Karpas-422 (cell line): ENCODE data around the gene XRCC4. TPM values are rescaled to one million over a fixed set of nuclear protein-coding genes. Genes with fewer than 3 reads are reported as not detected.

Experiments used
- DNase-seq: peaks from one replicate; pipeline ENCODE4 v3.0.0-alpha.2; 2015
- H2AFZ ChIP-seq: fragments of 200-600 bp; sonication (generic); 2 replicates; pipeline ENCODE4 v1.6.1; 2014; ENCODE audit warnings: antibody characterized with exemption, low read length, mixed read lengths
- H3K27ac ChIP-seq: fragments of 200-600 bp; sonication (generic); 2 replicates; pipeline ENCODE4 v1.5.1; 2014; ENCODE audit warnings: mild to moderate bottlenecking, low read length, moderate library complexity
- H3K27me3 ChIP-seq: fragments of 200-600 bp; sonication (generic); 2 replicates; pipeline ENCODE4 v1.6.1; 2014; ENCODE audit warnings: low read length, mixed read lengths
- H3K36me3 ChIP-seq: fragments of 200-600 bp; sonication (generic); 2 replicates; pipeline ENCODE4 v1.6.1; 2014; ENCODE audit warnings: low read length, mixed read lengths; ENCODE audit not compliant: insufficient read depth
- H3K4me1 ChIP-seq: fragments of 200-600 bp; sonication (generic); 2 replicates; pipeline ENCODE4 v1.6.1; 2014; ENCODE audit warnings: mild to moderate bottlenecking, low read length, mixed read lengths
- H3K4me2 ChIP-seq: fragments of 200-600 bp; sonication (generic); 2 replicates; pipeline ENCODE4 v1.6.1; 2014; ENCODE audit warnings: low read length, low read depth, mild to moderate bottlenecking; ENCODE audit not compliant: poor library complexity, severe bottlenecking
- H3K4me3 ChIP-seq: fragments of 200-600 bp; sonication (generic); 2 replicates; pipeline ENCODE4 v1.5.1; 2014; ENCODE audit warnings: mild to moderate bottlenecking, antibody characterized with exemption, low read length, mixed read lengths
- H3K79me2 ChIP-seq: fragments of 200-600 bp; sonication (generic); 2 replicates; pipeline ENCODE4 v1.6.1; 2014; ENCODE audit warnings: mild to moderate bottlenecking, low read length, mixed read lengths
- H3K9ac ChIP-seq: fragments of 200-600 bp; sonication (generic); 2 replicates; pipeline ENCODE4 v1.6.0; 2014; ENCODE audit warnings: low read length
- H3K9me2 ChIP-seq: fragments of 200-600 bp; sonication (generic), shearing (Covaris generic); replicated peaks from 2 replicates; pipeline ENCODE4 v1.6.0; 2014; ENCODE audit warnings: mild to moderate bottlenecking, low read length, moderate library complexity; ENCODE audit not compliant: insufficient read depth
- H3K9me3 ChIP-seq: fragments of 300-700, 200-600 bp; sonication (generic); 2 replicates; pipeline ENCODE4 v1.6.1; 2014; ENCODE audit warnings: low read length, mixed read lengths
- H4K20me1 ChIP-seq: fragments of 200-600 bp; sonication (generic); 2 replicates; pipeline ENCODE4 v1.6.1; 2014; ENCODE audit warnings: mild to moderate bottlenecking, antibody characterized with exemption, low read length, low read depth; ENCODE audit not compliant: insufficient read depth
- total RNA-seq: library from RNA; depleted of rRNA; stranded (reverse); fragments of >200 nt; shearing (Covaris generic); gene quantifications from 2 replicates; pipeline ENCODE4 v1.2.3, GENCODE V29; 2014; ENCODE audit warnings: low replicate concordance

The XRCC4 gene
- total RNA-seq, 1 experiment from 2014 or later, result 22.2 TPM

GRCh38 chr5:83219077-83219476, 141.7 kb downstream of the XRCC4 start:
- H2AFZ ChIP-seq, result no peak overlapping the region
- no peaks in the 10 kb centered on the region for H3K9me2 ChIP-seq
- H3K4me3 ChIP-seq, result no peak overlapping the region
- no peak for DNase-seq
- no peak overlapping the region for H3K9ac ChIP-seq
- no peaks in the 10 kb centered on the region for H3K36me3 ChIP-seq
- H3K9me3 ChIP-seq, result no peaks in the 10 kb centered on the region
- no peak overlapping the region for H3K27ac ChIP-seq
- H3K4me2 ChIP-seq, result no peak overlapping the region
- no peaks in the 10 kb centered on the region for H3K27me3 ChIP-seq
- no peaks in the 10 kb centered on the region for H3K4me1 ChIP-seq
- no peaks in the 10 kb centered on the region for H4K20me1 ChIP-seq
- H3K79me2 ChIP-seq, result no peaks in the 10 kb centered on the region

- H3K27me3 ChIP-seq, result no peaks in the 10 kb centered on the region
- H2AFZ ChIP-seq, result no peak overlapping the region
- H3K36me3 ChIP-seq, result no peaks in the 10 kb centered on the region
- H3K9ac ChIP-seq, result no peak overlapping the region
- no peak for DNase-seq
- H3K4me2 ChIP-seq, result no peak overlapping the region
- no peaks in the 10 kb centered on the region for H4K20me1 ChIP-seq
- no peak overlapping the region for H3K4me3 ChIP-seq
- no peak overlapping the region for H3K27ac ChIP-seq
- H3K9me2 ChIP-seq, result no peaks in the 10 kb centered on the region
- no peaks in the 10 kb centered on the region for H3K9me3 ChIP-seq
- no peaks in the 10 kb centered on the region for H3K4me1 ChIP-seq
- no peaks in the 10 kb centered on the region; the same call in 1 of the 2 replicates for H3K79me2 ChIP-seq
Observed at GRCh38 chr5:83219495-83219894, 142.1 kb downstream of the XRCC4 start.

- H3K9me2 ChIP-seq, result no peaks in the 10 kb centered on the region
- H3K4me2 ChIP-seq, result no peak overlapping the region
- no peak overlapping the region for H2AFZ ChIP-seq
- DNase-seq, result no peak
- H3K27ac ChIP-seq, result no peak overlapping the region
- H3K9ac ChIP-seq, result no peak overlapping the region
- no peaks in the 10 kb centered on the region for H3K4me1 ChIP-seq
- no peaks in the 10 kb centered on the region for H3K27me3 ChIP-seq
- H3K9me3 ChIP-seq, result no peaks in the 10 kb centered on the region
- H3K79me2 ChIP-seq, result peaks cover 6% of the 10 kb centered on the region; the same call in 1 of the 2 replicates
- H3K36me3 ChIP-seq, result no peaks in the 10 kb centered on the region
- H3K4me3 ChIP-seq, result no peak overlapping the region
- no peaks in the 10 kb centered on the region for H4K20me1 ChIP-seq
Observed at GRCh38 chr5:83220331-83220730, 143.0 kb downstream of the XRCC4 start.

GRCh38 chr5:83222906-83223305, 145.6 kb downstream of the XRCC4 start:
- no peaks in the 10 kb centered on the region for H3K9me2 ChIP-seq
- H3K4me1 ChIP-seq, result no peaks in the 10 kb centered on the region
- no peaks in the 10 kb centered on the region for H4K20me1 ChIP-seq
- H3K4me2 ChIP-seq, result no peak overlapping the region
- no peaks in the 10 kb centered on the region for H3K9me3 ChIP-seq
- H2AFZ ChIP-seq, result no peak overlapping the region
- H3K27ac ChIP-seq, result no peak overlapping the region
- no peak for DNase-seq
- no peak overlapping the region for H3K4me3 ChIP-seq
- no peaks in the 10 kb centered on the region for H3K36me3 ChIP-seq
- no peaks in the 10 kb centered on the region for H3K27me3 ChIP-seq
- peaks cover 11% of the 10 kb centered on the region; the same call in 1 of the 2 replicates for H3K79me2 ChIP-seq
- H3K9ac ChIP-seq, result no peak overlapping the region

GRCh38 chr5:83227611-83228010, 150.3 kb downstream of the XRCC4 start:
- H3K36me3 ChIP-seq, result no peaks in the 10 kb centered on the region

GRCh38 chr5:83230511-83230910, 153.2 kb downstream of the XRCC4 start:
- DNase-seq, result no peak
- H3K9me2 ChIP-seq, result no peaks in the 10 kb centered on the region
- no peaks in the 10 kb centered on the region for H3K9me3 ChIP-seq
- H3K4me2 ChIP-seq, result no peak overlapping the region
- H4K20me1 ChIP-seq, result no peaks in the 10 kb centered on the region
- no peak overlapping the region for H2AFZ ChIP-seq
- H3K27ac ChIP-seq, result no peak overlapping the region
- H3K4me3 ChIP-seq, result no peak overlapping the region
- peaks cover 5% of the 10 kb centered on the region; the same call in 1 of the 2 replicates for H3K79me2 ChIP-seq
- H3K36me3 ChIP-seq, result no peaks in the 10 kb centered on the region
- no peak overlapping the region for H3K9ac ChIP-seq
- H3K4me1 ChIP-seq, result no peaks in the 10 kb centered on the region
- no peaks in the 10 kb centered on the region for H3K27me3 ChIP-seq

More at GRCh38 chr5:83227611-83228010, 150.3 kb downstream of the XRCC4 start:
- DNase-seq, result no peak
- Histone ChIP-seq H3K9me3 (no peaks in the 10 kb centered on the region), H3K9me2 (no peaks in the 10 kb centered on the region), H3K27me3 (no peaks in the 10 kb centered on the region), H4K20me1 (no peaks in the 10 kb centered on the region), H3K79me2 (peaks cover 11% of the 10 kb centered on the region; the same call in 1 of the 2 replicates), H3K4me1 (no peaks in the 10 kb centered on the region), H3K4me2 (no peak overlapping the region), H3K27ac (no peak overlapping the region), H3K4me3 (no peak overlapping the region), H2AFZ (no peak overlapping the region), H3K9ac (no peak overlapping the region)

- no peak overlapping the region for H3K9ac ChIP-seq
- H3K9me3 ChIP-seq, result no peaks in the 10 kb centered on the region
- no peaks in the 10 kb centered on the region for H3K4me1 ChIP-seq
- H3K9me2 ChIP-seq, result no peaks in the 10 kb centered on the region
- H3K27me3 ChIP-seq, result no peaks in the 10 kb centered on the region
- H3K4me3 ChIP-seq, result no peak overlapping the region
- no peak overlapping the region for H3K27ac ChIP-seq
- DNase-seq, result no peak
- H3K36me3 ChIP-seq, result no peaks in the 10 kb centered on the region
- H4K20me1 ChIP-seq, result no peaks in the 10 kb centered on the region
- no peaks in the 10 kb centered on the region for H3K79me2 ChIP-seq
- no peak overlapping the region for H2AFZ ChIP-seq
- H3K4me2 ChIP-seq, result no peak overlapping the region
Observed at GRCh38 chr5:83244516-83244915, 167.2 kb downstream of the XRCC4 start.

- Histone ChIP-seq H3K27me3 (no peaks in the 10 kb centered on the region), H2AFZ (no peak overlapping the region), H3K4me3 (no peak overlapping the region), H3K27ac (no peak overlapping the region), H3K4me1 (no peaks in the 10 kb centered on the region), H3K36me3 (no peaks in the 10 kb centered on the region), H3K9me3 (no peaks in the 10 kb centered on the region), H3K4me2 (no peak overlapping the region), H3K9ac (no peak overlapping the region), H3K9me2 (no peaks in the 10 kb centered on the region), H4K20me1 (no peaks in the 10 kb centered on the region), H3K79me2 (no peaks in the 10 kb centered on the region)
- no peak for DNase-seq
Observed at GRCh38 chr5:83245037-83245436, 167.7 kb downstream of the XRCC4 start.

- no peaks in the 10 kb centered on the region for H3K79me2 ChIP-seq
- no peaks in the 10 kb centered on the region for H3K36me3 ChIP-seq
- no peaks in the 10 kb centered on the region for H3K27me3 ChIP-seq
- no peak overlapping the region for H3K4me2 ChIP-seq
- H4K20me1 ChIP-seq, result no peaks in the 10 kb centered on the region
- no peak for DNase-seq
- H3K9me3 ChIP-seq, result no peaks in the 10 kb centered on the region
- H3K4me1 ChIP-seq, result no peaks in the 10 kb centered on the region
- H3K4me3 ChIP-seq, result no peak overlapping the region
- no peak overlapping the region for H2AFZ ChIP-seq
- H3K9ac ChIP-seq, result no peak overlapping the region
- H3K27ac ChIP-seq, result no peak overlapping the region
- no peaks in the 10 kb centered on the region for H3K9me2 ChIP-seq
Observed at GRCh38 chr5:83246071-83246470, 168.7 kb downstream of the XRCC4 start.
